GM19372 (cell line): ENCODE results near the gene CDH4.

Experiments used
- ATAC-seq: cut with Tn5 transposase; IDR thresholded peaks from one replicate; pipeline ENCODE4 v1.9.1; 2021; ENCODE audit warnings: mild to moderate bottlenecking, low read depth, moderate library complexity; ENCODE audit not compliant: unreplicated experiment

Gene CDH4

DNA sequence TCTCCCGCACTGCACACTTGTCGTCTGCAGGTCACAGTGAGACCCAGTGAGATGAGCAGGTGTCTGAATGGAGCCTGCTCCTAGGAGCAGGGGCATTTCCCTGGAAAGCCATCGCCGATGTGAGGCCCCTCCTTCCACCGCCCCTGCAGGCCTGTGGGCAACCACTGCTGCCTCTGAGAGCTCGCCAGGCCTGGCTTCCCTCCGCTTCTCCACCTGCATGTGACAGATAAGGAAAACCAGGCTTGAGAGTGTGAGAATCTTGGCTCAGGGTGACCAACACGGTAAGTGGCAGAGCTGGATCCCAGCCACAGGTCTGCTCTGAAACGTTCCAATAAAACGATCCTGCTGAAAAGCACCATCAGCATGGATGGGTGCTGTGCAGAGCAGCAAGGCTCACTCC lies 332.8 kb downstream of the CDH4 start:
- ATAC-seq, result no peak

DNA sequence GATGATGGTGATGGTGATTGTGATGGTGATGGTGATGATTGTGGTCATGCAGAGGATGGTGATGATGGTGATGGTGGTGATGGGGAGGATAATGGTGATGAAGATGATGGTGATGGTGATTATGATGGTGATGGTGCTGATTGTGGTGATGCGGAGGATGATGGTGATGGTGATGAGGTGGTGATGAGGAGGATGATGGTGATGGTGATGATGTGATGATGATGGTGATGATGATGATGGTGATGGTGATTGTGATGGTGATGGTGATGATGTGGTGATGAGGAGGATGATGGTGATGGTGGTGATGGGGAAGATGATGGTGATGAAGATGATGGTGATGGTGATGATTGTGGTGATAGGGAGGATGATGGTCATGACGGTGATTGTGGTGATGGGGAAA lies 333.7 kb downstream of the CDH4 start:
- ATAC-seq, result no peak

DNA sequence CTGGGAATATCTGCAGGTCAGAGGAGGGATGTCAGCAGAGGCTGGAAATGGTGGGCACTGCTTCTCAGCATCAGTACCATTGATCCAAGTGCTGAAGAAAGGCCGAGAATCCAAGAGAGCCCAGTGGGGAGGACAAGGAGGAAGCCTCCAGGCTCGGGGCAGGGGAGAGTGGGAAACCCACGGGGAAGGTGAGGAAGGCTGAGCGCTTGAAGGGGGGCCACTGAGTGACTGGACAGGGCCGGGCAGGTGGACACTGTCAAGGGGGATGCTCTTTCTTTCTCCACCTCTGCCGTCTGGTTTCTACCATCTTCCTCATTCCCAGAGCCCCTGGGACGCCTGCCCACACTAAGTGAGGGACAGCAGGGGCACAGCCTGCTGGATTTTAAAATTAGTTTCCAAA lies 335.0 kb downstream of the CDH4 start:
- no peak for ATAC-seq

DNA sequence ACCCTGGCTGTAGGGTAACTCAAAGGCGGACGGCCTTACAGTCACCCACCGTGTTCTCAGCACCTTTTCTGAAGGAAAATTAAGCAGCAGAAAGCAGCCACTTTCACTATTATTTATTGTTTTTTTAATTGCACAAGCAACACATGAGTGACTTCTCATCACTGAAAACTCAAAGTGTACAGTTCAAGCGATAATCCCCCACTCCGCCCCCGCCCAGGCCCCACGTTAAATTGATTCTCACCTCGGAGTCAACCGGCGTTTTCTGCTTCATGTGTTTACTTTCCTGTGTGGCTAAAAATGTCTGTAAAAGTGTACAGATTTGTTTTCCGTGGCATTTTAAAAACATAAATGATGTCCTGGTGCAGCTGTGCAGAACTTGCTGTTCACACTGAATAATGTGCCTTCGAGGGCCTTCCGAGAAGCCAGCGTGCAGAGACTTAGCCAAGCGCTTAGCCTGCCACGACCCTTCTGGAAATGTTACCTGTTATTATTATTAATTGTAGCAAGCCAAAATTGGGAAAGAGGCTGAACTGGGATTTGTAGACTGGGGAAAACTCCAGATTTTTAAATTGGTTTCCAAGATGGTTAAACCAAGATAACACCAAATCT lies 335.7 kb downstream of the CDH4 start:
- no peak for ATAC-seq

DNA sequence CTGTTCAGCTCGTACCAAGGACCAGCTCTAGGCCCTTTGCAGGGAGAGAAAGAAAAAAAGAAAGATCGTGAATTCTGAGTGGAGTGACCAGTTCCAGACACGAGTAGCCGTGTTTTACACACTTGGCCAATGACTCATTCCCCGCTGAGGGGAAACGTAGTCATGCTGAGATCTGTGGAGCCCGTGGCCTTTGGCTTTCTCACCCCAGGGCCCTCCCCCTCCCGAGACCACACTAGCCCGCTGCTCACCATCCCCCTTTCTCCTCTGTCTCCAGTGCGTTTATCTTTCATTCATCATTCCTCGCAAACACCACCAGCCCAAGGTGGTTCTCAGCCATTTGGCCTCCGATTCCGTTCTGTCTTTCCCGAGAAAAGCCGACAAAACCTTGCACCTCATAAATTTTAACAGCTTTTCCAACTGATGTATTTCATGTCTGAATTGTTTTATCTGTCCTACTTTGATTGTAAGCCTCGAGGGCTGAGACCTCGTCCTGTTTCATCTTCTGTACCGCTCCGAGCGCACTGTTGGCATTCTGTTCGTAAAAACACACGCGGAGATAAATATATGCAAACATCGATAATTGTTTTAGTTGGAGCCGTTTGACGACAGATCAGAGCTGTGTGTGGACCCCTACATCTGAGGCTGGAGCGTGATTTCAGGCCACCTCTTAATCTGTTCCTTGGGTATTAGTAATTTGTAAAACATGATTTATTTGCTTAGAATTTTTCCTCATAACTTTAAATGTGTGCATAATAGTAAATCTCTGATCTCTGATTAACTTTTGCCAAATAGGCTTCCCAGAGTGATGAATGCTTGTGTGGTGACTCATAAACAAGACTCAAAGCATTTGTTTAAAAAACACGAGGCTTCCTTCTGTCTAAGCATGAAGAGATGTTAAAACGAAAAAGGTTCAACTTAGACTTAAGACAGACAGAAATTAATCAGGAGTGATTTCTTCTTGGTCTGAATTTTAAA lies 336.6 kb downstream of the CDH4 start:
- no peak for ATAC-seq

DNA sequence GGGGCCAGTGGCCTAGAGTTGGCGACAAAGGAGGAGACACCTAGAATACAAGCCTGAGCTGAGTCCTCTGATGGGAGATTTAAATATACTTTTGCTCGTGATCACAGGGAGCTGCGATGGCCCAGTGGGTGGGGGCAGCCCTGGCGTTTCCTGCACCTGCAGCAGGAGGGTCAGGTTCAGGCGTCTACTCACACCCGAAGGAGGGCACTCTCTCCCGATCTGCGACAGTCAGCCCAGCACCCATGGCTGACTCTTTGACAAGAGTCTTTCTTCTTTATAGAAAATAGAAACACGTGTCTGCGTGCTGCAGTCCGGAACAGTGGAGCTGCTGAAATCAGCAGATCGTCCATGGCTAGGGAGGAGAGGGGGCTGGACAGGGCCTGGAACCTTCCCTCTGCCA lies 338.2 kb downstream of the CDH4 start:
- no peak for ATAC-seq

DNA sequence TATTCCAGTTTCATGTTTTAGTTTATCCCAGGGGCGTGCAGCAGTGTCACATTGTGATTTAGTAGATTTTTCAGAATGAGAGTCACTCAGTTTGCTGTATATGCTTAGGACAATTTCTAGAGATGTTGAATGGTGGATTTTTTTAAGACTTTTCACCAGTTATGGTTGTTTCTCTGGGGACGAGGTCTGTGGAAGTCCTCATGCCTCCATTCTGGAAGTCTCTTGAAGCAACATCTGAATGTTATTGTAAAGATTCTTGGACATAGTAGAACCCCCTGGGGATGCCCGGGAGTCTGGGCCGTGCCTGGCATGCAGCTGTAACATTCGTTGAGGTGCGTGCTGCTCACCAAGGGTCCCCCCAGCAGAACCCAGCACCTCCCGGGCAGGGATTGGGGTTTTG lies 341.5 kb downstream of the CDH4 start:
- ATAC-seq, result no peak

DNA sequence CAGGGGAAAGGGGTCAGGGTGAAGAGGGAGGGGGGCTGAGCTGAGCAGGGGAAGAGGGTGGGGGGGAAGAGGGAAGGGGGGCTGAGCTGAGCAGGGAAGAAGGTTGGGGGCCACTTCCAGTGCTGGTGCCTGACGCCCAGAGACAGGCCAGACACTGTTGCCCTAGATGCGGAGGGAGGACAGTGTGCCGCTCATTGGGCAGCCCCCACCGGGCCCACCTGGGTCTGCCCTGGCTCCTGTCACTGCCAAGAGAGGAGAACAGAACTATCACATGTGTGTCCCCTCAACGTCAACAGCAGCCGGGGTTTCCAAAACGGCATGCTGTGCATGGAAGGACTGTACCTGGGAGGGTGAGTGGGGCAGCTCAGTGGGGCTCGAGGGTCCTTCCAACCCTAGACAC lies 342.1 kb downstream of the CDH4 start:
- no peak for ATAC-seq

DNA sequence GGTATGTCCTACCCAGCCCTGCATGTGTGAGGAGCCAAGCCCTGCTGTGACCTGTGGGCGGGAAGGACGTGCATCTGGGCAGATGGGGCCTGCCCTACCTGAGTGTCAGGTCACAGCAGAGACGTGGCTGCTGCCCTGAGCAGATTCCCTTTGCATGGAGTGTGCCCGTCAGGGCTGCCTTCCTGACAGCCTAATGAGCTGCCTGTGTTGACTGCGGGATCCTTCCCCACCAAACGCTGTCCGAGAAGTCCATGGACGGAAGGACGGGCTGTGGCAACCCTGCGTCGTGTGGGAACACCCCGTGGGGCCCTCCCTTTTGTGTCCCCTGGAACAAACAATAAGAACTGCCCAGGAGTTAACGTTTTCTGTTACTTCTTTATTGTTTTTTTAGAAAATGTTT lies 343.2 kb downstream of the CDH4 start:
- no peak for ATAC-seq

DNA sequence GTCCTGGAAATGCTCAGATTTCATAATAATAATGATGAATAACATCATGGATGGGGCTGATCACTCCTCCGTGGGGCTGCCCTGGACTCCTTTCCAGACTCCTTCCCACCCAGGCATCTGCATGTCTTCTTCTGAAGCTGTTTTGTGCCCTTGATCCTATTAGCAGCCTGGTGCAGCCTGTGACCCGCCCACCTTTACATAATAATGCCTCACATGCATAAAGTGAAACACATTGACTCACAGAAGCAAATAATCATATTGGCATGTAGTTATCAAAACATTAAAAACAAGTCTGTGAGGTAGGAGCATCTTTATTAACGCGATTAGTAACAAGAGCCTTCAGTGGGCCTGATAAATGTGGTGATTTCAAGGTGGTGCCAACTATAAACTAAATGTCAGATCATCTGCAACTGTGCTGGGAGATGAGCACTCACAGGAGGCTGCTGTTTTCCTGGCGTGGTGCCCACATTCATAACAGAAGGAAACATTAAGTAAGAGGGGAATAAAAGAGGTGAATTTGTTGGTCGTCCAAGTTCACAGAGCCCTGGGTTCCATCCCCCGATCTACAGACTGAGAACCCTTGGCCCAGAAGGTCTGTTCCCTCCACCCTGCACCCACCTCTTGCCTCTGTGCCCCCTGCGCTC lies 344.7 kb downstream of the CDH4 start:
- ATAC-seq, result no peak

DNA sequence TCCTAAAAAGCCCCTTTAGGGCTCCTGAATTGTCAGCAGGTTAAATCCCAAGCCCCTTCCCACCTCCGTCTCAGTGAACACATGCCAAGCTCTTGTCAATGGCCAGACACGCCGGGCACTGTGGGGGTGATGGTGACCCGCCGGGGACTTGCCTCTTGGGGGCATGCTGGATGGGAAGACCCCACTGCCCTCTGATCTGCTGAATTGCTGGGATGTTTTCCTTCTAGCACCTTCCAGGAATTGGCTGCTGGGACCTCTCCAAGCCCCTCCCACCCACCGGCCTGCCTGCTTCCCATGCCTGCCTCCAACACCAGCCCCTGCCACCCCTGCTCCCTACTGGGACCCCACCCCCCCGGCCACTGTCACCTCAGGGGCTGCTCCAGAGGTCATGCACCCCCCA lies 345.9 kb downstream of the CDH4 start:
- ATAC-seq, result no peak

DNA sequence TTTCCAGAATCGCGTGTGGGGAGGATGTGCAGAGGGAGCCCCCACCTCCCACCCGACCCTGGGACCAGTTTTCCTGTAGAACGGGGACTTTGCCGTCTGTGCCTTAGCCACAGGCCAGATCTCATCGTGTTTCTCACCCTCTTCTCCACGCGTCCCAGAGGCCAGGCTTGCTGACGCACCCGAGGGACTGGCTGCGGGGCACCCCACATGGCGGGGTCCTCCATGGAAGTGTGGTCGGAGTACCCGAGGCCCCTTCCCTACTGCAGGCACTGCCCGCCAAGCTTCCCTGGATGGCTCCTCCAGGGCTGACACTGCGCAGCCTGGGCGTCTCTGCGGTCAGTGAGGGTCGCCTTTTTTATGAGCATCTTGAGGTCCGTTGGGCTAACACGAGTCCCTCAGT lies 346.5 kb downstream of the CDH4 start:
- no peak for ATAC-seq

DNA sequence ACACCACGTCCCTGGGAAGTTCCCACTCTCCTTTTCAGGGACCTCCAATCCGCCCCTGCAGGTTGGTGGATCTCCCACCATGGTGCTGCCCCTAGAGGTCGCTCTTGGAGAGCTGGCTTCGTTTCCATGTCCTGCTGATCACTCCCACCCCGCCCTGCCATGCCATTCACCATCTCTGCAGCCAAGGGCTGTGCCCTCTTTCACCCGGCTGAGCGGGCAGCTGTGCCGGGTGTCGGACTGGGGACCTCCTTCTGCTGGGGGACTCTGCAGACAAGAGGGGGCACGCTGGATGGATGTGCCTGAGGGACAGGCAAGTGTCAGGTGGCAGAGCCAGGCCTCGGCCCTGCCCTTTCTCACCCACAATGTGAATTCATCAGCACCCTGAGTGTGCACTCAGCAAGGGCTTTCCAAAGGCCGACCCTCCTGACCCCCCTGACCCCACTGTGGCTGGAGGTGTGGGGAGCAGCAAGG lies 347.0 kb downstream of the CDH4 start:
- no peak for ATAC-seq

DNA sequence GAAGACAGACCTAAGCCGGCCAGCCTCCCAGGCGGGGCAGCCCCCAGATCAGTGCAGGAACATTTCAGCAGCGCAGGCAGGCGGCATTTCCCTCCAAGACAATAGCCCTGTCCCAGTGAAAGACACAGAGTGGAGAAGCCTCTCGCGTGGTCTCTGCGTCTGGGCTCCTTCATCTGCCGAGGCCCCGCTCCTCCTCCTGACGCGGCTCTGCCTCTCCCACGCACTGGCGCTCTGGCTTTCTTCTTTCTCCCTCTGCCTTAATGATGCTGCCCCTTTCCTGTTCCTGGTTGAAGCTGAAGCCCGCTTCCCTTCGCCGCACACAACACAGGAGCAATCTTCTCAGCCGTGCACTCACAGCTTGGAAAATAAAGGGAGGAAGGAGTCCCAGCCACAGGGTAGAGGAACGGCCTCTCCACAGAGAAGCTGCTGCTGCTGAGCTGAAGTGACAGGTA lies 347.5 kb downstream of the CDH4 start:
- ATAC-seq, result no peak

DNA sequence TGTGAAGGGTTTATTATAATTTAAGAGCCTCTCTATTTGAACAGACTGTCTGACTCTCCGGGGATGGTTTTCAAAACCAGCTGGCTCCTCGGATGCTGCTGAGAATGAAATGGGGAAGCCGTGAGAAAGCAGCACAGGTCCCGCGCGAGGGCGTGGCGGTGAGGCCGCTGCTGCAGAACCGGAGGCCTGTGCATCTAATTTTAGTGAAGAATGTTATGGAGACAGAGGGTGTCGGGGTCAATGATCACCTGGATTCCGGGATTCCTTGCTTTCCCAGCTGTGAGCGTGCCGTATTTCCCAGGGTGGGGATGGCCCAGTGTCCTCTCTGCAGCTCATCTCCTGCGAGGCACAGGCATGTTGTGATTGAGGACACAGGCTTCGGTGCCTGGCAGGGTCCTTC lies 348.0 kb downstream of the CDH4 start:
- no peak for ATAC-seq

DNA sequence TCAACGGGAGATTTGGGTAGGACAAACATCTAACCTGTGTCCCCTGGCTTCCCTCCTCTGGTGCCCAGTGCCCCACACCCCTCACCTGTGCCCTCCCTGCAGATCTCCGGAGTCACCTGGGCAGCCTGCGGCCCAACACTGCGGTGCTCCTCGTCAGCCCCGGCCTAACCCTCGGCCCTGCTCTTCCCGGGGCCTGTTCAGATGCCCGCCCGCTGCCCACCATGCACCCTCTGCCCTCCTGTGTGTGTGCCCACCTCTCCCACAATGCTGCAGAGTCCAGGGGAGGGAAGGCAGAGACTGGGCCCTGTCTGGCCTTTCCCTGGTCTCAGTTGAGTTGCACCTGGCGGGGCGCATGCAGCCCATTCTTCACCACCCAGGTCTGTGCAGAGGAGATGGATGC lies 349.3 kb downstream of the CDH4 start:
- no peak for ATAC-seq

DNA sequence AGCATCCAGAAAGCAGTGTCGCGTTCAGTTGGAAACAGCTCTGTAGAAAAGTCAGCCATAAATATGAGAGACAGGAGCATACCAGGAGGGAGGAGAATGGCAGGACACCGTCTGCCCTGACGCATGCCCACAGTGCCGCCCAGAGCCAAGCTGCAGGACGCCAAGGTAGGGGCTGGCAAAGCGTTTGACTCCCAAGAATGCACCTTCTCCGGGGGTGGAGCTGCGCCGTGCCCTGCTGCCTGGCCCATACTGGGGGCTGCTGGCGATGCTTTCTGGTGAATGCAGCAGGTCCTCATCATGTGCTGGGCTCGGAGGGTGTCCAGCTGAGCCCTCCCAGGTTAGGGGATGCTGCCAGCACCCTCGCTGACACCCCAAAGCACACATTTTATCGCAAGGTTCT lies 349.8 kb downstream of the CDH4 start:
- ATAC-seq, result no peak

DNA sequence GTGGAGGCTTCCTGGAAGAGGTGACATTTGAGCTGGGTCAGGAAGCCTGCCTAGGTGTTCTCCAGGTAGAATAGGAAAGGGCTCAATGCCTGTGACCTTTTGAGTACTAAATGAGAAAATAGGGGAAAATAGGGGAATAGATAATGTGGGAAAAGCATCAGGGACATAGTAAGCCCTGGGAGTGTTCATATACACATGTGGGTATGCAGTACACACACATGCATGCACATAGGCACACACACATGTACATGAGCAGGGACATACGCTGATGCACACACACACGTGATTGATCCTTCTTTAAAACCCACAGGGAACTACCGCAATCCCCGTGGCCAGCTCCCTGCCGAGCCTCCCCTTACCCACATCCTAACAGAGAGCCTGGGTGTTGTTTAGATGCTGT lies 351.7 kb downstream of the CDH4 start:
- no peak for ATAC-seq

DNA sequence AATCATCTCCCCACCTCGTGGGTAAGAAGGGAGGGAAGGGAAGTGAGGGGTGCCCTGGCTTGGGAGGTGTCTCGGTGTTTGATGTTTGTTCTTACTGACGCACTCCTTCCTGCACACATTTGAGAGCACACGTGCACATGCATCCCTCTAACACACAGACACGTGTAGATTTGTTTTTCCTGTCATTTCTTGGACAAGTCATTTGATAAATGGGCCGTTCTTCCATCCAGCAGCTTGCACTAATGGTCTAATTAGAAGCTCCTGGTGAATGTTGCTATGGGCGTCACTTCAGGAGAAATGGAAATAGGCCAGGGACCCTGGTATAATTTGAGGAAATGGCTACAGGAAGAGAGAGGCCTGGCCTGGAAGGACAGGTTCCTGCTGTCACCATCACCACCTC lies 352.5 kb downstream of the CDH4 start:
- no peak for ATAC-seq

DNA sequence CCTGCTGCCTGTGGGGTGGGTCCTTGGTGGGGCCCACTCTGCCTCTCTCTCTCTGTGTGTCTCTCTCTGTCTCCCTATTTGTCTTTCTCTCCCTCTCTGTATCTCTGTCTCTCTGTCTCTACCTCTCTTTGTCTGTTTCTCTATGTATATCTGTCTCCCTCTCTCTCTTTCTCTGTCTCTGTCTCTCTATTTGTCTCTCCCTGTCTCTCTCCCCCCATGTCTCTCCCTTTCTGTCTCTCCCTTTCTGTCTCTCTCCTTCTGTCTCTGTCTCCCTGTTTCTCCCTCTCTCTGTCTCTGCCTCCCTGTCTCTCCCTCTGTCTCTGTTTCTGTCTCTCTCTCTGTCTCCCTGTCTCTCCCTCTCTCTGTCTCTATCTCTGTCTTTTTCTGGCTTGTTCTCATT lies 353.2 kb downstream of the CDH4 start:
- no peak for ATAC-seq

DNA sequence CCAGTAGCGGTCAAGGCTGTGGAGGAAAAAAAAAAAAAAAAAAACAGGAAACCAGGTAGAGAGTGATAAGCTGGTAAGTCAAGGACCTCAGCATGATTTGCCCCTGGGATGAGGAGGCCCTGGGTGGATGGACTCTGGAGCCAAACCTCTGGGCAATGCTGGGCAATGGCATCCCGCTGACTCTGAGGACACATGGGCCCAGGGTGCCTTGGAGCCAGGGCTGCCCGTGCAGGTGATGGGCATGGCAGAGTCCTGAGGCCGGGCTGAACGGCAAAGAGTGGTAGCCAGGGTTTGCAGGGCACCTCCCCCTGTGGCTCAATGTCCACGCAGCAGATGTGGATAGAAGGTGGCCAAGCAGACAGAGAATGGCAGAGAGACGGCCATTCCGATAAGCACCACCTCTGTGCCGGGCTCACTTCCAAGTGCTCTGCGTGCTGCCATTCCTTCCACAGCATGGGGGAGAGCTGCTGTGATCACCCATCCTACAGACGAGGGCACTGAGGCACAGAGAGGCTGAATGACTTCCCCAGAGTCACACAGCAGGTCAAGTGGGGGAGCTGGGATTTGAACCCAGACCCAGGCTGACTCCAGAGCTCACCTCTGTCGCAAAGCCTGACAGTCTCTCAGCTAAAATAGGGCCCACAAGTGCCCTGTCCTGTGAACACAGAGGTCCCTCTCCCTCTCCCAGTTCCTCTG lies 353.9 kb downstream of the CDH4 start:
- no peak for ATAC-seq
